DMS53 (cell line): Measurements from ENCODE around the gene MS4A6A.

Source experiments
- DNase-seq: peaks from one replicate; lab custom pipeline; 2025; lab: John Stamatoyannopoulos, UW

The MS4A6A gene

DNA sequence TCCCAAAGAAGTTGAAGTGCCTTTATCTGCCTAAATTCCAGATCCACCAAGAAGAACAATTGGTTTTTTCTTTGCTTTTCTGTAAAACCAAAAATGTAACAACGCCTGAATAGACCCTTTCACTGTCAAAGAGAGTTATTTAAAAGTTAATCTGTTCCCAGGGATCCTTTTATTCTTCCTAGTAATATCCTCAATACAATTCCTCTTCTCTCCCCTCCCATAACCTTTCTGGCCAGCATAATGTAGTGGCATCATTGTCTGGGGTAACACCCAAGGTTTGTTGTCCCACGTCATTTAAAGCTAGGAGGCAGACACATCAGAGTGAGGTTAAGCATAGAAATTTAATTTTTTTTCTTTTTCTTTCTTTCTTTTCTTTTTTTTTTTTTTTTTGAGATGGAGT, 54.5 kb downstream of the MS4A6A start:
- no peak for DNase-seq

- DNase-seq: no peak
Measured at GRCh38 chr11:60127311-60127811, 55.5 kb downstream of the MS4A6A start.

DNA sequence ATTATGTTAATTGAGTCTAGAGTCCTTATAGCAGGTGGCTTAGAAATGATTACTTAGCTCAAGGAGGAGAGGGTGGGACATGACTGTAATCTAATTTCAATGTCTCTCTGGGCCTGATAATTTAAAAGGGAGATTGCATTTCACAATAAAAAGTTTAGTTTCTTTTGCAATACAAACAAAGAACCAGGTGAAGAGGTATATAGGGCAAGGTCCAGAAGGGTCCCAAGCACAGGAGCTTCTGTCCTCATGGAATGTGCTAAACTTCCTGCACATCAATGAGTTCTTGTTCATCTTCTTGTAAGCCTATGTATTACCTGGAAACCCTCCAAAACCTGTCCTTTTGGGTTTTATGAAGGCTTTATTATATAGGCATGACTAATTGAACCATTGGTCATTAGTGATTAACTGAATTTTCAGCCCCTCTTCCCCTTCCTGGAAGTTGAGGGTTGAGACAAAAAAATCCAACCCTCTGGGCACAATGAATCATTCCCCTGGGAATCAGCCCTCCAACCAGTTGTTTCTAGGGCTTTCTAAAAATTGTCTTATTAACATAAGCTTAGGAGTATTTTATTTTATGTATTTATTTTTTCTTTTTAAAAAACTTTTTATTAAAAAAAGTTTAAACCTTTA, 56.8 kb downstream of the MS4A6A start:
- DNase-seq: no peak

- no peak for DNase-seq
Measured at GRCh38 chr11:60124802-60125432, 58.0 kb downstream of the MS4A6A start.
